ENCODE results near the gene NIM1K. TPM values are rescaled to one million over a fixed set of nuclear protein-coding genes. Genes with fewer than 3 reads are reported as not detected.

The NIM1K gene
- total RNA-seq, 1 experiment from 2014 or later, result 0.07 TPM

DNA sequence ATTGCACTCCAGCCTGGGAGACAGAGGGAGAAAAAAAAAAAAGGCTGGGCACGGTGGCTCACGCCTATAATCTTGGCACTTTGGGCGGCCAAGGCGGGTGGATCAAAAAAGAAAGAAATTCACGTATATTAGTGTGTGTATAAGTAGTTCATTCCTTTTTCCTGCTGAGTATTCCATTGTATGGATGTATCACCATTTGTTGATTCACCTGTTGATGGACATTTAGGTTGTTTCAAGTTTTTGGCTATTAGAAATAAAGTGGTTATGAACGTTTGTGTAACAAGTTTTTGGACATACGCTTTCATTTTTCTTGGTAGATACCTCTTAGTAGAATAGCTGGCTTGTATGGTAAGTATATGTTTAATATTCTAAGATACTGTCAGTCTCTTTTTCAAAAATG, 42.8 kb upstream of the NIM1K start (continued):
- TF ChIP-seq, protein P1, sequence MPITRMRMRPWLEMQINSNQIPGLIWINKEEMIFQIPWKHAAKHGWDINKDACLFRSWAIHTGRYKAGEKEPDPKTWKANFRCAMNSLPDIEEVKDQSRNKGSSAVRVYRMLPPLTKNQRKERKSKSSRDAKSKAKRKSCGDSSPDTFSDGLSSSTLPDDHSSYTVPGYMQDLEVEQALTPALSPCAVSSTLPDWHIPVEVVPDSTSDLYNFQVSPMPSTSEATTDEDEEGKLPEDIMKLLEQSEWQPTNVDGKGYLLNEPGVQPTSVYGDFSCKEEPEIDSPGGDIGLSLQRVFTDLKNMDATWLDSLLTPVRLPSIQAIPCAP (CRISPR knock-in tag; IDR thresholded peaks at IDR 0.05), result no peak
- no peak for TF ChIP-seq ZNF121 (CRISPR knock-in tag; IDR thresholded peaks at IDR 0.05)
- no peak for TF ChIP-seq SOX15 (CRISPR knock-in tag; IDR thresholded peaks at IDR 0.05)
- no peak for TF ChIP-seq ZNF317 (CRISPR knock-in tag; IDR thresholded peaks at IDR 0.05; ENCODE audit: borderline replicate concordance, low read depth)
- TF ChIP-seq, protein P2, sequence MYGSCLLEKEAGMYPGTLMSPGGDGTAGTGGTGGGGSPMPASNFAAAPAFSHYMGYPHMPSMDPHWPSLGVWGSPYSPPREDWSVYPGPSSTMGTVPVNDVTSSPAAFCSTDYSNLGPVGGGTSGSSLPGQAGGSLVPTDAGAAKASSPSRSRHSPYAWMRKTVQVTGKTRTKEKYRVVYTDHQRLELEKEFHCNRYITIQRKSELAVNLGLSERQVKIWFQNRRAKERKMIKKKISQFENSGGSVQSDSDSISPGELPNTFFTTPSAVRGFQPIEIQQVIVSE (CRISPR knock-in tag; IDR thresholded peaks at IDR 0.05; ENCODE audit: borderline replicate concordance), result no peak
- TF ChIP-seq ELF4 (CRISPR knock-in tag; IDR thresholded peaks at IDR 0.05; ENCODE audit: low read depth), result no peak
- no peak for TF ChIP-seq JAZF1 (CRISPR knock-in tag; IDR thresholded peaks at IDR 0.05)
- TF ChIP-seq, protein P3, sequence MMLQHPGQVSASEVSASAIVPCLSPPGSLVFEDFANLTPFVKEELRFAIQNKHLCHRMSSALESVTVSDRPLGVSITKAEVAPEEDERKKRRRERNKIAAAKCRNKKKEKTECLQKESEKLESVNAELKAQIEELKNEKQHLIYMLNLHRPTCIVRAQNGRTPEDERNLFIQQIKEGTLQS (CRISPR knock-in tag; conservative IDR thresholded peaks at IDR 0.05), result no peak
- no peak for TF ChIP-seq NFE2L1 (CRISPR knock-in tag; IDR thresholded peaks at IDR 0.05)

DNA sequence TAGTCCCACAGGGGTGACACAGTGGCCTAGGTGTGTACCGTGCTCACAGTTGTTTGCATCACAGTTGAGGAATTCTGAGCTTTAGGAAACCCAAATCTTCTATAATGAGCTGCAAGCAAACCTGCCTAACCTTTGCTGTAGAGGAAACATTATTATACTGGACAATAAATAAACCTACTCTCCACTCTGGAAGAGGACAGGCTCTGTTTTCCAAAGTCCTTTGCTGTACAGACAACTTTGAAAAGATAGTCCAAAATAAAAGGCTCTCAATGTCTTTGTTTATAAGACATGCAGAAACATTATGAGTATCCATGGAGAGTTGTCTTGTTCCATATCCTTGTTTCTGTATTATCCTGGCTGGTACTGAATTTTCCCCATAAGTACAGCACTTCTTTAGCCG, 42.0 kb upstream of the NIM1K start:
- Mint-ChIP-seq H3K4me3 (no peak overlapping the region), H3K4me1 (peaks cover 3% of the 10 kb centered on the region), H3K27ac (no peak overlapping the region), H3K9me3 (no peaks in the 10 kb centered on the region), H3K36me3 (peaks cover 21% of the 10 kb centered on the region), H3K27me3 (ENCODE audit: low read depth) (no peaks in the 10 kb centered on the region)
- CTCF ChIA-PET, result no interaction called here
- DNase-seq (ENCODE audit: low spot score) (no peak), ATAC-seq (no peak)
- POLR2A ChIA-PET, result interaction anchor here (0.8 kb wide), 1 partner anchor 29 kb away, joined by 4 read pairs; the partner anchor contains the start of gene ZNF131
- TF ChIP-seq NR3C1 (CRISPR knock-in tag; conservative IDR thresholded peaks at IDR 0.05; ENCODE audit: low read depth) (no peak), ZNF138 (CRISPR knock-in tag; conservative IDR thresholded peaks at IDR 0.05) (no peak), ZNF416 (CRISPR knock-in tag; IDR thresholded peaks at IDR 0.05) (no peak), FOXP1 (CRISPR knock-in tag; IDR thresholded peaks at IDR 0.05; ENCODE audit: borderline replicate concordance) (no peak), ZBTB21 (CRISPR knock-in tag; IDR thresholded peaks at IDR 0.05; ENCODE audit: borderline replicate concordance) (no peak), GRHL2 (CRISPR knock-in tag; IDR thresholded peaks at IDR 0.05; ENCODE audit: insufficient replicate concordance, severe bottlenecking) (no peak), NFATC4 (CRISPR knock-in tag; IDR thresholded peaks at IDR 0.05) (no peak), ETV6 (CRISPR knock-in tag; IDR thresholded peaks at IDR 0.05) (no peak)
- TF ChIP-seq, protein P4, sequence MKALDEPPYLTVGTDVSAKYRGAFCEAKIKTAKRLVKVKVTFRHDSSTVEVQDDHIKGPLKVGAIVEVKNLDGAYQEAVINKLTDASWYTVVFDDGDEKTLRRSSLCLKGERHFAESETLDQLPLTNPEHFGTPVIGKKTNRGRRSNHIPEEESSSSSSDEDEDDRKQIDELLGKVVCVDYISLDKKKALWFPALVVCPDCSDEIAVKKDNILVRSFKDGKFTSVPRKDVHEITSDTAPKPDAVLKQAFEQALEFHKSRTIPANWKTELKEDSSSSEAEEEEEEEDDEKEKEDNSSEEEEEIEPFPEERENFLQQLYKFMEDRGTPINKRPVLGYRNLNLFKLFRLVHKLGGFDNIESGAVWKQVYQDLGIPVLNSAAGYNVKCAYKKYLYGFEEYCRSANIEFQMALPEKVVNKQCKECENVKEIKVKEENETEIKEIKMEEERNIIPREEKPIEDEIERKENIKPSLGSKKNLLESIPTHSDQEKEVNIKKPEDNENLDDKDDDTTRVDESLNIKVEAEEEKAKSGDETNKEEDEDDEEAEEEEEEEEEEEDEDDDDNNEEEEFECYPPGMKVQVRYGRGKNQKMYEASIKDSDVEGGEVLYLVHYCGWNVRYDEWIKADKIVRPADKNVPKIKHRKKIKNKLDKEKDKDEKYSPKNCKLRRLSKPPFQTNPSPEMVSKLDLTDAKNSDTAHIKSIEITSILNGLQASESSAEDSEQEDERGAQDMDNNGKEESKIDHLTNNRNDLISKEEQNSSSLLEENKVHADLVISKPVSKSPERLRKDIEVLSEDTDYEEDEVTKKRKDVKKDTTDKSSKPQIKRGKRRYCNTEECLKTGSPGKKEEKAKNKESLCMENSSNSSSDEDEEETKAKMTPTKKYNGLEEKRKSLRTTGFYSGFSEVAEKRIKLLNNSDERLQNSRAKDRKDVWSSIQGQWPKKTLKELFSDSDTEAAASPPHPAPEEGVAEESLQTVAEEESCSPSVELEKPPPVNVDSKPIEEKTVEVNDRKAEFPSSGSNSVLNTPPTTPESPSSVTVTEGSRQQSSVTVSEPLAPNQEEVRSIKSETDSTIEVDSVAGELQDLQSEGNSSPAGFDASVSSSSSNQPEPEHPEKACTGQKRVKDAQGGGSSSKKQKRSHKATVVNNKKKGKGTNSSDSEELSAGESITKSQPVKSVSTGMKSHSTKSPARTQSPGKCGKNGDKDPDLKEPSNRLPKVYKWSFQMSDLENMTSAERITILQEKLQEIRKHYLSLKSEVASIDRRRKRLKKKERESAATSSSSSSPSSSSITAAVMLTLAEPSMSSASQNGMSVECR (CRISPR knock-in tag; IDR thresholded peaks at IDR 0.05; ENCODE audit: borderline replicate concordance), result no peak
- TF ChIP-seq, protein P5, sequence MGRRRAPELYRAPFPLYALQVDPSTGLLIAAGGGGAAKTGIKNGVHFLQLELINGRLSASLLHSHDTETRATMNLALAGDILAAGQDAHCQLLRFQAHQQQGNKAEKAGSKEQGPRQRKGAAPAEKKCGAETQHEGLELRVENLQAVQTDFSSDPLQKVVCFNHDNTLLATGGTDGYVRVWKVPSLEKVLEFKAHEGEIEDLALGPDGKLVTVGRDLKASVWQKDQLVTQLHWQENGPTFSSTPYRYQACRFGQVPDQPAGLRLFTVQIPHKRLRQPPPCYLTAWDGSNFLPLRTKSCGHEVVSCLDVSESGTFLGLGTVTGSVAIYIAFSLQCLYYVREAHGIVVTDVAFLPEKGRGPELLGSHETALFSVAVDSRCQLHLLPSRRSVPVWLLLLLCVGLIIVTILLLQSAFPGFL (CRISPR knock-in tag; IDR thresholded peaks at IDR 0.05; ENCODE audit: borderline replicate concordance), result no peak
- TF ChIP-seq, protein P1 (CRISPR knock-in tag; IDR thresholded peaks at IDR 0.05), result no peak
- TF ChIP-seq, protein P6, sequence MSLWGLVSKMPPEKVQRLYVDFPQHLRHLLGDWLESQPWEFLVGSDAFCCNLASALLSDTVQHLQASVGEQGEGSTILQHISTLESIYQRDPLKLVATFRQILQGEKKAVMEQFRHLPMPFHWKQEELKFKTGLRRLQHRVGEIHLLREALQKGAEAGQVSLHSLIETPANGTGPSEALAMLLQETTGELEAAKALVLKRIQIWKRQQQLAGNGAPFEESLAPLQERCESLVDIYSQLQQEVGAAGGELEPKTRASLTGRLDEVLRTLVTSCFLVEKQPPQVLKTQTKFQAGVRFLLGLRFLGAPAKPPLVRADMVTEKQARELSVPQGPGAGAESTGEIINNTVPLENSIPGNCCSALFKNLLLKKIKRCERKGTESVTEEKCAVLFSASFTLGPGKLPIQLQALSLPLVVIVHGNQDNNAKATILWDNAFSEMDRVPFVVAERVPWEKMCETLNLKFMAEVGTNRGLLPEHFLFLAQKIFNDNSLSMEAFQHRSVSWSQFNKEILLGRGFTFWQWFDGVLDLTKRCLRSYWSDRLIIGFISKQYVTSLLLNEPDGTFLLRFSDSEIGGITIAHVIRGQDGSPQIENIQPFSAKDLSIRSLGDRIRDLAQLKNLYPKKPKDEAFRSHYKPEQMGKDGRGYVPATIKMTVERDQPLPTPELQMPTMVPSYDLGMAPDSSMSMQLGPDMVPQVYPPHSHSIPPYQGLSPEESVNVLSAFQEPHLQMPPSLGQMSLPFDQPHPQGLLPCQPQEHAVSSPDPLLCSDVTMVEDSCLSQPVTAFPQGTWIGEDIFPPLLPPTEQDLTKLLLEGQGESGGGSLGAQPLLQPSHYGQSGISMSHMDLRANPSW (CRISPR knock-in tag; conservative IDR thresholded peaks at IDR 0.05; ENCODE audit: low read depth), result no peak
- TF ChIP-seq, protein P7, sequence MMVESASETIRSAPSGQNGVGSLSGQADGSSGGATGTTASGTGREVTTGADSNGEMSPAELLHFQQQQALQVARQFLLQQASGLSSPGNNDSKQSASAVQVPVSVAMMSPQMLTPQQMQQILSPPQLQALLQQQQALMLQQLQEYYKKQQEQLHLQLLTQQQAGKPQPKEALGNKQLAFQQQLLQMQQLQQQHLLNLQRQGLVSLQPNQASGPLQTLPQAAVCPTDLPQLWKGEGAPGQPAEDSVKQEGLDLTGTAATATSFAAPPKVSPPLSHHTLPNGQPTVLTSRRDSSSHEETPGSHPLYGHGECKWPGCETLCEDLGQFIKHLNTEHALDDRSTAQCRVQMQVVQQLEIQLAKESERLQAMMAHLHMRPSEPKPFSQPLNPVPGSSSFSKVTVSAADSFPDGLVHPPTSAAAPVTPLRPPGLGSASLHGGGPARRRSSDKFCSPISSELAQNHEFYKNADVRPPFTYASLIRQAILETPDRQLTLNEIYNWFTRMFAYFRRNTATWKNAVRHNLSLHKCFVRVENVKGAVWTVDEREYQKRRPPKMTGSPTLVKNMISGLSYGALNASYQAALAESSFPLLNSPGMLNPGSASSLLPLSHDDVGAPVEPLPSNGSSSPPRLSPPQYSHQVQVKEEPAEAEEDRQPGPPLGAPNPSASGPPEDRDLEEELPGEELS (CRISPR knock-in tag; IDR thresholded peaks at IDR 0.05), result no peak
- TF ChIP-seq, protein P8, sequence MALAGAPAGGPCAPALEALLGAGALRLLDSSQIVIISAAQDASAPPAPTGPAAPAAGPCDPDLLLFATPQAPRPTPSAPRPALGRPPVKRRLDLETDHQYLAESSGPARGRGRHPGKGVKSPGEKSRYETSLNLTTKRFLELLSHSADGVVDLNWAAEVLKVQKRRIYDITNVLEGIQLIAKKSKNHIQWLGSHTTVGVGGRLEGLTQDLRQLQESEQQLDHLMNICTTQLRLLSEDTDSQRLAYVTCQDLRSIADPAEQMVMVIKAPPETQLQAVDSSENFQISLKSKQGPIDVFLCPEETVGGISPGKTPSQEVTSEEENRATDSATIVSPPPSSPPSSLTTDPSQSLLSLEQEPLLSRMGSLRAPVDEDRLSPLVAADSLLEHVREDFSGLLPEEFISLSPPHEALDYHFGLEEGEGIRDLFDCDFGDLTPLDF (CRISPR knock-in tag; IDR thresholded peaks at IDR 0.05), result no peak
